Right ventricle myocardium inferior (tissue), 1 donor: ENCODE measurements around the gene MOB3B. TPM values are rescaled to one million over a fixed set of nuclear protein-coding genes. Genes with fewer than 3 reads are reported as not detected.

Experiments
- ATAC-seq: fragments of 200-7000 bp; cut with Tn5 transposase; one replicate; pipeline ENCODE4 v1.9.1; 2020; ENCODE audit warnings: mild to moderate bottlenecking, moderate library complexity
- DNase-seq: peaks from one replicate; pipeline ENCODE4 v3.0.0; 2021; ENCODE audit errors: missing footprints
- intact Hi-C: fragments of 100-400 bp; cut with DNase I; formaldehyde crosslinking; loops from one replicate; pipeline ENCODE4 v1.11.0; 2022
- total RNA-seq: library from RNA; stranded (reverse); fragmentation: NEBNext Ultra II Directional; extraction: Animal tissue kit (Norgen Biotek cat#: 25700); gene quantifications from one replicate; pipeline ENCODE4 v1.2.1, GENCODE V29; 2021
- donor health status: DM: no; HTN: yes; CAD: no; lungs with severe emphysema.

The MOB3B gene
- total RNA-seq, 1 donor from 2014 or later, result 1.5 TPM

DNA sequence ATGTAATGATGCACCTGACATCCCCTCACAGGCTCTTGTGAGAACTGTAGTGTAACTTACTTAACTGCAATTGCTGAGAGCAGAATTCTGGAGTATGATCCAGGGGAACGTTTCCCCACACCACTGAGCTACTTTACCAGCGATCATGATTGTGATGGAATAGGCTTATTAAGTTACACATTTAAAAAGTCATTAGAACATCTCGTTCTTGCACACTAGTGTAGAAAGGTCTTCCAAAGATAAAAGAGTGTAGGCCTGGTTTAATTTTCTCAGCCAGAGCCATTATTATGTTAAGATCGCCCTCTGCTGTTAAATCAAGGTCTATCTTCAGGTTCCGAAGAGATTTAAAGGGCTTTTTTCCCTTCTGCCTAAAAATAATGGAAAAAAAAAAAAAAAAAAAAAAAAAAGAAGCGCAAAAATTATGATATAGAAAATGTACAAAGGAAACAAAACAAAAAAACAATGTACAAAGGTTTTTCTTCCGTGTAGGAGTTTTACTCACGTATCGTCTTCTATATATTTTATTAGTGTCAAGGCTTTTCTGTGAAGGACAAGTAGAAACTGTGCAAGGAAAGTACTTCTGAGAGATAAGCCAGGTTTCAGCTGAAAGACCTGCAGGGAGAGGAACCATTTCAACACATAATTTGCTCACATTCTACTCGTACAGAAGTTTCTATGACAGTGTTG, 18.6 kb upstream of the MOB3B start:
- DNase-seq (no peak), ATAC-seq (peak; percentile 76)
- intact Hi-C loops, result loop anchor here (1.0 to 2.0 kb wide), 2 partner anchors 215 to 301 kb away; no protein-coding TSS in a partner anchor

- intact Hi-C loops, result no loop called here
- DNase-seq, result no peak
- ATAC-seq, result no peak
These were observed 15.9 kb upstream of the MOB3B start for GRCh38 chr9:27545471-27545870.

DNA sequence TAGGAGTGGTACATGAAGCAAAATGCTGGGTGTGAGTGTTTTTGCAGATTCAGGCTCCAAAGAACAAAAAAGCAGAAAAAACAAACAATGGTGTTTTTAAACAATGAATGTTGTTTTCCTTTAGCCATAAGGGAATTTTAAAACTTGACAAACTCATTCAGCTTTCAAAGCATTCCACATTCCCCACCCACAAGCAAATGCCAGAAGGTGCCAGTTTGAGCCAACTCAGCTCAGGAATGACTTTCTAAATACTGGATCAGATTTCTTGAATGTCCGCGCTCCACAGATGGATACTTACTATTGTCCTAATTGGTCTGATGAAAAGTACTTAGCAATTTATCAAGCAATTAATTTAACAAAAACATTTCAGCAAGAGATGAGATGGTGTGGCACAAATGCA, 12.9 kb upstream of the MOB3B start:
- DNase-seq, result no peak
- no peak for ATAC-seq
- intact Hi-C loops, result no loop called here

GRCh38 chr9:27541740-27542139, 12.1 kb upstream of the MOB3B start:
- intact Hi-C loops, result no loop called here
- no peak for ATAC-seq
- no peak for DNase-seq

- DNase-seq (no peak), ATAC-seq (no peak)
- intact Hi-C loops, result no loop called here
These were observed 10.9 kb upstream of the MOB3B start for GRCh38 chr9:27540502-27540901.

DNA sequence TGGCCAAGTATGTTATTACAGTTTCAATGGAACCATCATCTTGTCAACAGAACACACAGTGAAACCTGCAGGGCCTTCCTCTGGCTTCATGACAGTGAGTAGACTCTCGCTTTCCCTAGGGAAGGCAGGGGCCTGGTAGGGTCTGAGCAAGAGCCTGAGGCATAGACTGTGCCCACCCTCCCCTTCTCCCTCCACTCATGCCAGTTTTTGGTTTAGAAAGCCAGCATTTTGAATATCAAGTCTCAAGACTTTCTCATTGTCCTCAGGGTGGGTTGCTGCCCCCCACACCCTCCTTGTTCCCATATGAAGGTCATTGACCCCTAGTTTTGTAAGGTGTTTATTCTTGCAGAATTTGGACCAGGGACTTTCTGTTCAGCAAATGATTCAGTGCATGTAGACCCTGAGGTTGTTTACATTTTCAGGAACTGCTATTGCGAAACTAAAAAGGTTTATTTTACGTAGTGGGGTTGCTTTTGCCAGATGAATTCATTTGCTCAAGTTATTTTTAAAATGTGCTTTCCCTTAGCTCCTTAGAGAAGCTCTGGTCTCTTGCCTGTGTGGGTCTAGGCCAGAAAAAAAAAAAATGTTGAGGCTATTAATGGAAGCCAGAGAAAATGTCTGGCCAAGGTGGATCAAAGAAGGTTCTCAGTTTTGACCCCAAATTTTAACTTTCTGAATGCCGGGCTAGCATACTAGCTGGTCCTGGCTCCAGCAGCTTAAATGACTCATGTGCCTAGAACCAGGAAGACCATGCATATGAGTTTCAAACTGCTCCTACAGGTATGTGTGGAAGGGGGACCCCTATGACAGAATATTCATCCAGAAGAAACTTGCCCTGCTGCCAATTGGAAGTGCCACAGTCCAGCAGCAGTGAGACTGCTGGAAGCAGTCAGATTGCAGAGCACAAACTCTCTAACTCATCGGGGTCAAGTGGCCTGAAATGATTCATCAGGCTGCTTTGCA, 10.1 kb upstream of the MOB3B start:
- peak; percentile 11 for DNase-seq
- peak; percentile 88 for ATAC-seq
- intact Hi-C loops, result no loop called here

- intact Hi-C loops, result no loop called here
These were observed 9.0 kb upstream of the MOB3B start for GRCh38 chr9:27538647-27539046.

DNA sequence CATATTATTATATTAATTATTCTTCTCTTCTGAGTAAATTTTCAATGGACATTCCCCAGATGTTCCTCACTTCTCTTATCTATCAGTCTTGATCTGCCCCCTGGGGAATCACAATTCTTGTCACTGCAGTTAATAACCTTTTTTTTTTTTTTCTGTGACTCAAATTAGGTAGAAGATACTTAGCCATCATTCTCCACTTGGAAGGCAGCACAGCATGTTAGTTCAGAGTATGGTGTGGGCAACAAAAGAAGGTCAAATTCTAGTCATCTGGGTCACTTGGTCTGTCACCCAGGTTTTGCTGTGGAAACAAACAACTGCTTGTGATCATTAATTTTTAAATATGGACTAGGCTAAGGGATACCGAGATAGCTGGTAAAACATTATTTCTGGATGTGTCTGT, 8.1 kb upstream of the MOB3B start:
- intact Hi-C loops, result no loop called here
- DNase-seq, result no peak
- no peak for ATAC-seq

More at GRCh38 chr9:27538647-27539046, 9.0 kb upstream of the MOB3B start:
- DNase-seq (no peak), ATAC-seq (no peak)

DNA sequence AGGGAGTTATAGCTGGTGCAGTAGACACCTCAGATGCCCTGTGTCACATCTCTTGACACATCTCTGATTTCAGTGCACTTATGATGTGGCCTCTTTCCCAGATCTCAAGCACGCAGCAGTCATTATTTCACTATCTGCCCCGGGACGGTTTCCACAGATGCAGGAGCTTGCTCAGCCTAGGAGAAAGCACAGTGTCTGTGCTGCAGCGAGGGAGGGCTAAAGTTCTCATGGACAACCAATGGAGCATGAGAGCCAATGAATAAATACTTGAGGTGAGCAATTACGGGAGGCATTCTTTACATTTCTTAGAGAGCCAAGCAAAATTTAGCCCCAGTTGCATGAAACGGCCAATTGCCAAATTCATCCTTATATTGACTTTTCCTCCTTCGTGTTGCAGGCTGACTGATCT, 7.4 kb upstream of the MOB3B start:
- no peak for DNase-seq
- no peak for ATAC-seq
- intact Hi-C loops, result no loop called here

DNA sequence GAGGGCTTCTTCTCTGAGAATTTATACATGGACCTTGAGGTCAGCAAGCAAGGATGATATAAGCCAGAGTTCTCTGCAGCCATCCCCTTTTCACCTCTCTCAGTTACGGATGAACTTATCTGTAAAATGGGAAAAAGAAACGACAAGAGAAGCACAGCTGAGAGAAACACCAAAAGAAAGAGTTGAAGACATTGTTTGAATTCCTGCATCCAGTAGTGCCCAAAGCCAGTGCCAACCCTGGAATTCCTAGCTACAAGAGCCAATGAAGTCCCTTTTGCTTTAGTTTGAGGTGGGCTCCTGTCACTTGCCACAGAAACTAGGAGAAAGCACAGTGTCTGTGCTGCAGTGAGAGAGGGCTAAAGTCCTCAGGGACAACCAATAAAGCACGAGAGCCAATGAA, 6.6 kb upstream of the MOB3B start:
- intact Hi-C loops, result no loop called here
- DNase-seq (no peak), ATAC-seq (no peak)

DNA sequence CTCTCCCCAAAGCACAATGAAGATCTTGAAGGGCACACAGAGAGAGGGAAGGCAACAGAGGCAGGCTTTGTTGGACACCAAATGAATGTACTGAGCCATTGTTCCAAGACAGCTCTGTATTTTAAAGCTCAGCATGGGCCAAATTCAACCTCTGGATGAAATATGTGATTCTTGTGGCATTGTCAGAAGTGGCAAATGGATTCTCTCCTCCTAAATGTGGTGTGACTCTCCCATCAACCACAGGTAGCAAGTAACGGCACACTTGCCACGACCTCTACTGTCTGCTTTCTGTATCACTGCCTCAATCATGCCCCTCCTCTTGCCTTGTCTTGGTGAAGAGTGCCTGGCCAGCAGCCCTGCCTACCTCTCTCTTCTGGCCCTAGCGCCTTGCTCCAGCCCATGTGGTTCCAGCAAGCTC, 6.1 kb upstream of the MOB3B start:
- ATAC-seq (no peak), DNase-seq (no peak)
- intact Hi-C loops, result no loop called here

- DNase-seq, result no peak
- no peak for ATAC-seq
- intact Hi-C loops, result no loop called here
These were observed 5.1 kb upstream of the MOB3B start for GRCh38 chr9:27534658-27535209.

DNA sequence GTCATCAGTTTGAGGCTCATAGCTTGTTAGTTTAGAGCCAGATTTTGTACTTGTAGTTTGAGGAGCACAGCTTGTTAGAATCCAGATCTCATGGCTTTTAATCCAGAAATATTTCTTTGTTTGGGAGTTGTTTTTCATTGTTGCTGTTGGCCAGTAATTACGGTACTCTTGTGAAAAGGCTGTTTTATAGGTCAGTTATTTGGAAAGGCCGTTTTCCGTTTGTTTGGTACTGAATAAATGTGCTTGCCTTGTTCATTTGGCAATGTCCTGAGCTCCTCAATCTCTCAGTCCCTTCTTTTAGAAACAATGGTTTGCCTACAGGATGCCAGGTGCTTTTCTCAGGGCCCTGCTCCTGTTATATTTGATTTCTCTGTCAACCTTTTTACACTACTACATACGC, 4.5 kb upstream of the MOB3B start:
- DNase-seq (no peak), ATAC-seq (no peak)
- intact Hi-C loops, result no loop called here

- intact Hi-C loops, result no loop called here
- no peak for DNase-seq
- ATAC-seq, result no peak
These were observed 3.7 kb upstream of the MOB3B start for GRCh38 chr9:27533311-27533710.

DNA sequence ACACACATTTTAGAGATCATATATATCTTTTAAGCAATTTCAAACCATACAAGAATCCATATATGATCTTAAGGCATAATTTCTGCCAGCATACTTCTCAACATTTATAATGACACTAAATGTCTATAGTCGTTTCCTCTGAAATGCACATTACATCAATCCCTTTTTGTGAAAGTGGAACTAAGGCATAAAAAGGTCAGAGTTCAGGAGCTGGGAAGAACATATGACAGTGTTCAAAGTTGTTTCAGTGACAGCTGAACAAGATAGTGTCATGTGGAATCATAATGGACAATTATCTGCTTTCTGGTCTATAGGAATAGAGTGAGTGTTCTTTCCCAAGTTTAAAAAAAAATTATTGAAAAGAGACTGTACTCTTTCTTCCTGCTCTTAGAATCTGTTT, 2.4 kb upstream of the MOB3B start:
- intact Hi-C loops, result no loop called here
- ATAC-seq, result no peak
- no peak for DNase-seq

- no peak for DNase-seq
- intact Hi-C loops, result no loop called here
- ATAC-seq, result no peak
These were observed 1.5 kb upstream of the MOB3B start for GRCh38 chr9:27530915-27531755.

DNA sequence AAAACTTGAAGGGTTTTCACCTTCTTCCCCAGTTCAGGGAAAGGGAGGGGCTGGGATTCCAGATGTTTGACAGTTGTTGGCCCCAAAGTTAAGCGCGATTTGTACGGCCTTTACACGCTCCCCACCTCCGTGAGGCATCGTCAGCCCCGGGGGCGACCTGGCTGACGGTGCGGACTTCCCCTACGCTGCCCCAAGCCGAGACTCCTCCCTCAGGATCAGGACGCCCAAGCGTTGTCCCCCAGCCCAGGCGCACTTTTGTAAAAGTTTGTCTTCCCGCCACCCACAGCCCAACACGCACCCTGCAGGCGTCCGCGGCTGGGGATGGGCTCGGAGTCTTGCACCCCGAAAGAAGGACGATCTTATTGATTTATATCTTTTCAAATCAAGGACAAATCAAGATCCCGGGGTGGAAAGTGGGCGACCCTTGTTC, 713 bp downstream of the MOB3B start:
- intact Hi-C loops, result loop anchor here (1.0 to 5.0 kb wide), 4 partner anchors 97 to 196 kb away; no protein-coding TSS in a partner anchor
- peak; percentile 68 for DNase-seq
- peak; percentile 72 for ATAC-seq

- DNase-seq (peak; percentile 80), ATAC-seq (peak; percentile 82)
- intact Hi-C loops, result loop anchor here (5.0 kb wide), 3 partner anchors 96 to 176 kb away; no protein-coding TSS in a partner anchor
These were observed 1.3 kb downstream of the MOB3B start for GRCh38 chr9:27528076-27528885.
